Measurements from ENCODE around the gene INKA2. TPM values are rescaled to one million over a fixed set of nuclear protein-coding genes. Genes with fewer than 3 reads are reported as not detected.

Gene INKA2
- total and polyA plus RNA-seq, 2 of the 4 experiments (the other 2 are of a cell fraction): 2.2 to 2.6 TPM

DNA sequence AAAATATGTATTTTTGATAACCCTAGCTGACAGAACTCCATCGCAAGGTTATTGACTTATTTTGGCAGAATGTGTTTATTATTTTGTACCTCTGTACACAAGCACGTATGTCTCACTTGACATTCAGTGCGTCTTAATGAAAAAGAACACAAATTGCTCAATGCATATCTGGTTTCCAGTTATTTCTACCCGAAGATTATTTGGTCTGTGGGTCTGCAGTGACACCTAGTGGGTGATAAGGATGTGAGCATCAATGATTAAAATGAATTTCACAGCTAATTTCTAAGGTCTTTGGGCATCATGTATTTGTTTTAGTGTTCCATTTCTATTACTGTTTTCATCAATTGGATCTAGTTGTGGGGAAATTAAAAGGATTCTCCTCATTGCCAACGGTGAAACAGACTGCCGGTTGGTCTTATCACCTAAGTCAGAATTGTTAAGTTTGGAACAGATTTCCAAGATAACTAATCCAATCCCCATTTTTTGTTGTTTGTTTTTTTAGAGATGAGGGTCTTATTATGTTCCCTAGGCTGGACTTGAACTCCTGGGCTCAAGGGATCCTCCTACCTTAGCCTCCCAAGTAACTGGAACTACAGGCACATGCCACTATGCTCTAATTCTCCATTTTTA is 30.4 kb upstream of the INKA2 start (continued):
- TF ChIP-seq, protein P1, sequence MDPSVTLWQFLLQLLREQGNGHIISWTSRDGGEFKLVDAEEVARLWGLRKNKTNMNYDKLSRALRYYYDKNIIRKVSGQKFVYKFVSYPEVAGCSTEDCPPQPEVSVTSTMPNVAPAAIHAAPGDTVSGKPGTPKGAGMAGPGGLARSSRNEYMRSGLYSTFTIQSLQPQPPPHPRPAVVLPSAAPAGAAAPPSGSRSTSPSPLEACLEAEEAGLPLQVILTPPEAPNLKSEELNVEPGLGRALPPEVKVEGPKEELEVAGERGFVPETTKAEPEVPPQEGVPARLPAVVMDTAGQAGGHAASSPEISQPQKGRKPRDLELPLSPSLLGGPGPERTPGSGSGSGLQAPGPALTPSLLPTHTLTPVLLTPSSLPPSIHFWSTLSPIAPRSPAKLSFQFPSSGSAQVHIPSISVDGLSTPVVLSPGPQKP (IDR thresholded peaks at IDR 0.05; ENCODE audit: borderline replicate concordance, low read depth, low read length): no peak

DNA sequence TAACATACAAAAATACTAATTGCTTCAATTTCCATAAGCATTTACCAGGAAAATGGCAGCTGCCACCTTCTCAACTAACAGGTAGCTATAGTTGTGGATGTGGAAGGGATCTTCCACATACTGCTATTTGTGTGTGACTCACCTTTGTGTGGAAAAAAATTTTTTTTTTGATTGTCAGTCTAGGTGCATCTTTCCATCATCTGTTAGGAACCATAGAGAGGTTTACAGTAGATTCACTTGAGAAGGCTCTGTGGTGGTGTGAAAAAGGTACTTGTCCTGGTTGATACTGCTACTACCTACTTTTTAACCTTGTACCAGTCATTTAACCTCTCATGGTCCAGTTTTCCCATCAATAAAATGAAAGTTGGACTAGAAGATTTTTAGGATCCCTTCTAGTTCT is 29.4 kb upstream of the INKA2 start:
- no peak overlapping the region for H4K91ac ChIP-seq (ENCODE audit: insufficient read depth, low read depth, low read length)
- intact Hi-C loops (cut with micrococcal nuclease) (loop anchor here (1.0 to 10.0 kb wide), 7 partner anchors 53 to 566 kb away; no protein-coding TSS in a partner anchor), in situ Hi-C loops (cut with MboI; ENCODE audit: low sequenced_read_pairs) (loop anchor here (5.0 to 10.0 kb wide), 2 partner anchors 286 to 544 kb away; partner anchors contain the start of gene CHI3L2), dilution Hi-C loops (cut with HindIII; ENCODE audit: low sequenced_read_pairs, unreplicated experiment) (loop anchor here (25.0 kb wide), 1 partner anchor 306 kb away; the partner anchor contains the start of gene C1orf162)
- H3K56ac ChIP-seq (ENCODE audit: extremely low read depth, insufficient read depth, low read length): no peak overlapping the region
- no peak overlapping the region for H4K5ac ChIP-seq (ENCODE audit: low read depth, low read length)
- no peak overlapping the region for H3K4me3 ChIP-seq (ENCODE audit: insufficient read depth, low read depth, low read length)
- no peak overlapping the region for H3K14ac ChIP-seq (replicated peaks; ENCODE audit: low read depth, low read length)
- peaks cover 5% of the 10 kb centered on the region for H3K36me3 ChIP-seq (ENCODE audit: control insufficient read depth, insufficient read depth, low read length)
- no peaks in the 10 kb centered on the region for H3K9me3 ChIP-seq (ENCODE audit: control insufficient read depth, insufficient read depth, low read length)
- no peak for DNase-seq
- ATAC-seq (ENCODE audit: low read depth): no peak
- TF ChIP-seq POLR2A (IDR thresholded peaks at IDR 0.05; ENCODE audit: low read depth, low read length) (no peak), NFE2L2 (IDR thresholded peaks at IDR 0.05; ENCODE audit: low read depth, low read length) (no peak), MAZ (IDR thresholded peaks at IDR 0.05; ENCODE audit: borderline replicate concordance, low read depth, low read length) (no peak), RAD21 (IDR thresholded peaks at IDR 0.05; ENCODE audit: low read length) (no peak), FOS (IDR thresholded peaks at IDR 0.05; ENCODE audit: low read depth, low read length) (no peak), RCOR1 (IDR thresholded peaks at IDR 0.05; ENCODE audit: insufficient replicate concordance, low read length) (no peak), CEBPB (IDR thresholded peaks at IDR 0.05; ENCODE audit: low read depth, low read length) (no peak), USF2 (IDR thresholded peaks at IDR 0.05; ENCODE audit: low read depth, low read length) (no peak), MXI1 (IDR thresholded peaks at IDR 0.05; ENCODE audit: borderline replicate concordance, low read depth, low read length) (no peak), RFX5 (IDR thresholded peaks at IDR 0.05; ENCODE audit: low read depth, low read length) (no peak), CHD1 (IDR thresholded peaks at IDR 0.05; ENCODE audit: low read depth, low read length) (no peak)
- TF ChIP-seq, protein P1 (IDR thresholded peaks at IDR 0.05; ENCODE audit: borderline replicate concordance, low read depth, low read length): no peak
- H3K4me1 ChIP-seq (ENCODE audit: control insufficient read depth, insufficient read depth, low read length): no peaks in the 10 kb centered on the region; the same call in 1 of the 2 replicates
- H2BK15ac ChIP-seq (ENCODE audit: low read depth, low read length): no peak overlapping the region; the same call in 2 of the 3 replicates
- H3K4ac ChIP-seq (ENCODE audit: low read depth, low read length): no peak overlapping the region
- H4K8ac ChIP-seq (ENCODE audit: low read depth in 2 of 2, low read length in 2 of 2): no peak overlapping the region
- no peak overlapping the region for H3K9ac ChIP-seq (ENCODE audit: low read depth, low read length)
- no peak overlapping the region for H2BK20ac ChIP-seq (ENCODE audit: low read depth, low read length)
- BruUV-seq (replicated peaks): no TSS peak
- no peak overlapping the region for H2AK5ac ChIP-seq (ENCODE audit: low read depth, low read length)
- H2BK120ac ChIP-seq (ENCODE audit: low read depth, low read length): no peak overlapping the region
- H3K18ac ChIP-seq (ENCODE audit: low read depth, low read length): no peak overlapping the region
- ChIA-PET CTCF (interaction anchor here (0.7 to 2.5 kb wide), 7 partner anchors 14 to 287 kb away, joined by 3 to 9 read pairs (median 4); no protein-coding TSS in a partner anchor), POLR2A (ENCODE audit: unreplicated experiment) (no interaction called here)
- no peak overlapping the region for H3K27ac ChIP-seq (ENCODE audit: insufficient read depth, low read length)
- no peaks in the 10 kb centered on the region for H4K20me1 ChIP-seq (ENCODE audit: insufficient read depth, low read length)
- peaks cover 4 to 5% of the 10 kb centered on the region in 2 experiments; a peak in 3 of 4 replicates for H3K79me1 ChIP-seq (ENCODE audit: low read depth in 1 of 2, low read length in 2 of 2)
- H2AK9ac ChIP-seq (replicated peaks; ENCODE audit: low read depth, low read length, poor library complexity): no peak overlapping the region
- no peaks in the 10 kb centered on the region for H3K27me3 ChIP-seq (ENCODE audit: control insufficient read depth, insufficient read depth, low read length)
- H2BK5ac ChIP-seq (ENCODE audit: low read depth, low read length, poor library complexity, severe bottlenecking): no peak overlapping the region
- no peaks in the 10 kb centered on the region for H3K9me1 ChIP-seq (ENCODE audit: insufficient read depth, low read length)
- no peak overlapping the region for H2AFZ ChIP-seq (replicated peaks; ENCODE audit: low read length, poor library complexity)
- no peak overlapping the region for H3K4me2 ChIP-seq (ENCODE audit: low read depth, low read length)
- no peak overlapping the region for H3K23ac ChIP-seq (ENCODE audit: low read depth, low read length)
